H9 (cell line): ENCODE measurements around the gene LIMS1. TPM values are rescaled to one million over a fixed set of nuclear protein-coding genes. Genes with fewer than 3 reads are reported as not detected.
A peak's percentile ranks its signal among the peaks of the same experiment; 100 is the strongest.

ENCODE experiments used
- DNase-seq: peaks from one replicate; pipeline ENCODE4 v3.0.0-alpha.2; 2017
- H2AFZ ChIP-seq: one replicate; pipeline ENCODE4 v1.6.1; 2013; ENCODE audit warnings: mild to moderate bottlenecking, low read length, control low read depth, moderate library complexity
- H2AK5ac ChIP-seq: 2 replicates; pipeline ENCODE4 v1.6.1; 2013; ENCODE audit warnings: low read length, control low read depth, mixed read lengths; ENCODE audit not compliant: insufficient read length
- H2BK120ac ChIP-seq: one replicate; pipeline ENCODE4 v1.6.1; 2013; ENCODE audit warnings: low read depth, mild to moderate bottlenecking, low read length, control low read depth, inconsistent platforms; ENCODE audit not compliant: poor library complexity, severe bottlenecking
- H2BK12ac ChIP-seq: 2 replicates; pipeline ENCODE4 v1.6.1; 2013; ENCODE audit warnings: low read length, control low read depth, mixed read lengths, low read depth; ENCODE audit not compliant: insufficient read length
- H2BK15ac ChIP-seq: 2 replicates; pipeline ENCODE4 v1.6.1; 2013; ENCODE audit warnings: low read depth, low read length, control low read depth
- H2BK20ac ChIP-seq: one replicate; pipeline ENCODE4 v1.6.1; 2013; ENCODE audit warnings: low read depth, mild to moderate bottlenecking, low read length, control low read depth, inconsistent platforms; ENCODE audit not compliant: poor library complexity, severe bottlenecking
- H2BK5ac ChIP-seq: 2 replicates; pipeline ENCODE4 v1.6.1; 2013; ENCODE audit warnings: low read length, control low read depth, mixed read lengths; ENCODE audit not compliant: insufficient read length
- H3K14ac ChIP-seq: 2 replicates; pipeline ENCODE4 v1.6.1; 2013; ENCODE audit warnings: low read length, control low read depth; ENCODE audit not compliant: insufficient read depth
- H3K18ac ChIP-seq: 2 replicates; pipeline ENCODE4 v1.6.1; 2013; ENCODE audit warnings: low read depth, mild to moderate bottlenecking, mixed read lengths, low read length, control low read depth; ENCODE audit not compliant: insufficient read length
- H3K23ac ChIP-seq: 2 replicates; pipeline ENCODE4 v1.6.1; 2013; ENCODE audit warnings: low read length, control low read depth, mixed read lengths, low read depth; ENCODE audit not compliant: insufficient read length
- H3K23me2 ChIP-seq: 2 replicates; pipeline ENCODE4 v1.6.1; 2013; ENCODE audit warnings: low read depth, mild to moderate bottlenecking, mixed read lengths, low read length, control low read depth; ENCODE audit not compliant: insufficient read length, poor library complexity, severe bottlenecking
- H3K27ac ChIP-seq: 2 replicates; pipeline ENCODE4 v1.5.1; 2013; ENCODE audit warnings: low read length, control low read depth, mixed read lengths, low read depth; ENCODE audit not compliant: insufficient read length
- H3K27me3 ChIP-seq: 2 replicates; pipeline ENCODE4 v1.6.1; 2013; ENCODE audit warnings: low read length, control low read depth, inconsistent platforms; ENCODE audit not compliant: insufficient read depth
- H3K4ac ChIP-seq: 2 replicates; pipeline ENCODE4 v1.6.1; 2013; ENCODE audit warnings: low read depth, mild to moderate bottlenecking, control low read depth, inconsistent platforms, low read length, moderate library complexity
- H3K4me1 ChIP-seq: 2 replicates; pipeline ENCODE4 v1.6.1; 2013; ENCODE audit warnings: low read length, control low read depth, inconsistent platforms; ENCODE audit not compliant: insufficient read depth
- H3K4me2 ChIP-seq: 2 replicates; pipeline ENCODE4 v1.6.1; 2013; ENCODE audit warnings: low read length, control low read depth, mixed read lengths; ENCODE audit not compliant: insufficient read length, insufficient read depth
- H3K56ac ChIP-seq: 2 replicates; pipeline ENCODE4 v1.6.1; 2013; ENCODE audit warnings: low read depth, mild to moderate bottlenecking, mixed read lengths, low read length, control low read depth; ENCODE audit not compliant: insufficient read length
- H3K79me1 ChIP-seq: 2 replicates; pipeline ENCODE4 v1.6.1; 2013; ENCODE audit warnings: low read depth, mild to moderate bottlenecking, moderate library complexity, low read length, control low read depth, inconsistent platforms; ENCODE audit not compliant: insufficient read depth, poor library complexity, severe bottlenecking
- H3K79me2 ChIP-seq: 2 replicates; pipeline ENCODE4 v1.6.1; 2013; ENCODE audit warnings: low read length, control low read depth, inconsistent platforms; ENCODE audit not compliant: insufficient read depth
- H3K9ac ChIP-seq: 2 replicates; pipeline ENCODE4 v1.6.1; 2013; ENCODE audit warnings: low read length, control low read depth, mixed read lengths; ENCODE audit not compliant: insufficient read length; ENCODE audit errors: extremely low read depth
- H3K9me3 ChIP-seq: one replicate; pipeline ENCODE4 v1.6.1; 2013; ENCODE audit warnings: low read depth, low read length, inconsistent platforms; ENCODE audit not compliant: control insufficient read depth
- H3T11ph ChIP-seq: one replicate; pipeline ENCODE4 v1.6.1; 2013; ENCODE audit warnings: mild to moderate bottlenecking, low read length, control low read depth, inconsistent platforms
- H4K20me1 ChIP-seq: one replicate; pipeline ENCODE4 v1.6.1; 2013; ENCODE audit not compliant: control insufficient read depth, insufficient read length, insufficient read depth
- H4K5ac ChIP-seq: 2 replicates; pipeline ENCODE4 v1.6.1; 2013; ENCODE audit warnings: low read depth, mild to moderate bottlenecking, mixed read lengths, low read length, control low read depth; ENCODE audit not compliant: insufficient read length
- H4K8ac ChIP-seq: replicated peaks from 2 replicates; pipeline ENCODE4 v1.6.1; 2013; ENCODE audit warnings: low read length, control low read depth, mixed read lengths, low read depth; ENCODE audit not compliant: insufficient read length
- H4K91ac ChIP-seq: 2 replicates; pipeline ENCODE4 v1.6.1; 2013; ENCODE audit warnings: low read depth, mild to moderate bottlenecking, moderate library complexity, mixed read lengths, low read length, control low read depth; ENCODE audit not compliant: insufficient read length
- H3K27ac Mint-ChIP-seq, 3 experiments: 2 replicates in 2 of 3; 3 replicates in 1 of 3; pipeline ENCODE4 v1.8.0; 2020 to 2021; ENCODE audit warnings: mixed read lengths in 3 of 3, mild to moderate bottlenecking in 1 of 3, moderate library complexity in 1 of 3
- H3K27me3 Mint-ChIP-seq: 2 replicates; pipeline ENCODE4 v1.8.0; 2021; ENCODE audit warnings: low read depth, mild to moderate bottlenecking, moderate library complexity, mixed read lengths
- H3K36me3 Mint-ChIP-seq, 3 experiments: 2 replicates in 2 of 3; 3 replicates in 1 of 3; pipeline ENCODE4 v1.8.0; 2020 to 2021; ENCODE audit warnings: low read depth in 3 of 3, mixed read lengths in 3 of 3; ENCODE audit not compliant: insufficient read depth in 1 of 3
- H3K4me1 Mint-ChIP-seq, 2 experiments: 2 replicates each; pipeline ENCODE4 v1.8.0; 2020; ENCODE audit warnings: mixed read lengths in 2 of 2
- H3K4me3 Mint-ChIP-seq, 2 experiments: 2 replicates in 1 of 2; 3 replicates in 1 of 2; pipeline ENCODE4 v1.8.0; 2020 to 2021; ENCODE audit warnings: mild to moderate bottlenecking in 2 of 2, mixed read lengths in 2 of 2, moderate library complexity in 1 of 2
- H3K9me3 Mint-ChIP-seq, 2 experiments: 2 replicates in 1 of 2; 3 replicates in 1 of 2; pipeline ENCODE4 v1.8.0; 2020; ENCODE audit warnings: mild to moderate bottlenecking in 2 of 2, mixed read lengths in 2 of 2, moderate library complexity in 1 of 2
- CTCF ChIP-seq: fragments of 200-600 bp; sonication (generic); conservative IDR thresholded peaks from 3 replicates; pipeline ENCODE4 v1.8.0; 2021; ENCODE audit warnings: antibody characterized with exemption, mild to moderate bottlenecking
- WGBS: extraction: QIAGEN DNeasy Blood & Tissue Kit; methylation state at CpG from one replicate; pipeline ENCODE4 v1.1.7; 2013; ENCODE audit warnings: missing lambda C conversion rate, low lambda C conversion rate, mixed read lengths; ENCODE audit not compliant: insufficient read length; ENCODE audit errors: extremely low coverage; 5-methylcytosine and 5-hydroxymethylcytosine counted together
- total RNA-seq: library from RNA; stranded (reverse); gene quantifications from 2 replicates; pipeline ENCODE4 v1.2.1, GENCODE V29; 2021

Gene LIMS1
- total RNA-seq, 1 experiment from 2014 or later = 37.7 TPM

GRCh38 chr2:108612514-108613183 is 78.4 kb downstream of the LIMS1 start:
- Histone ChIP-seq H3K18ac (peak overlapping the region; percentile 8), H2BK120ac (no peak overlapping the region), H2AK5ac (no peak overlapping the region), H3K4me1 (no peaks in the 10 kb centered on the region; the same call in 1 of the 2 replicates), H2BK5ac (no peak overlapping the region), H2BK15ac (no peak overlapping the region), H4K8ac (no peak overlapping the region), H3K56ac (no peak overlapping the region), H3K4ac (no peak overlapping the region), H3K23me2 (no peaks in the 10 kb centered on the region), H3T11ph (no peak overlapping the region), H3K14ac (no peak overlapping the region), H3K9ac (no peak overlapping the region), H3K4me2 (no peak overlapping the region), H3K79me2 (no peaks in the 10 kb centered on the region; the same call in 1 of the 2 replicates), H3K79me1 (no peaks in the 10 kb centered on the region), H4K91ac (no peak overlapping the region), H2AFZ (no peak overlapping the region), H3K27me3 (no peaks in the 10 kb centered on the region), H3K27ac (no peak overlapping the region), H2BK20ac (no peak overlapping the region), H4K20me1 (no peaks in the 10 kb centered on the region), H2BK12ac (no peak overlapping the region), H3K9me3 (no peaks in the 10 kb centered on the region), H4K5ac (no peak overlapping the region), H3K23ac (no peak overlapping the region)
- Mint-ChIP-seq H3K4me3 (no peak overlapping the region), H3K9me3 (no peaks in the 10 kb centered on the region), H3K4me1 (peaks cover 18 to 23% of the 10 kb centered on the region in 2 experiments), H3K36me3 (no peaks in the 10 kb centered on the region), H3K27me3 (no peaks in the 10 kb centered on the region), H3K27ac (peak overlapping the region in 2 of 3 experiments; percentile 27 to 81; a peak in 1 of 7 replicates)
- DNase-seq = no peak
- WGBS = no CpG with 5 or more reads among the region's 10 CpGs
- TF ChIP-seq CTCF = no peak
